Stimulated activated CD8-positive, alpha-beta memory T cell treated with anti-CD3 and anti-CD28 coated beads, Interleukin-15, amount 100 ng/mL, for 1 hour (primary cell): ENCODE results near the gene SLC25A26.
"Not testable (repeated sequence)": the region's sequence is repeated elsewhere in the genome, so short reads cannot be mapped to it uniquely, and the experiment has no call there.

Experiments used
- DNase-seq: peaks from one replicate; pipeline ENCODE4 v3.0.0-alpha.2; 2020; ENCODE audit warnings: low read depth

The SLC25A26 gene

GRCh38 chr3:66411474-66411873 is 190.7 kb downstream of the SLC25A26 start:
- no peak for DNase-seq

DNA sequence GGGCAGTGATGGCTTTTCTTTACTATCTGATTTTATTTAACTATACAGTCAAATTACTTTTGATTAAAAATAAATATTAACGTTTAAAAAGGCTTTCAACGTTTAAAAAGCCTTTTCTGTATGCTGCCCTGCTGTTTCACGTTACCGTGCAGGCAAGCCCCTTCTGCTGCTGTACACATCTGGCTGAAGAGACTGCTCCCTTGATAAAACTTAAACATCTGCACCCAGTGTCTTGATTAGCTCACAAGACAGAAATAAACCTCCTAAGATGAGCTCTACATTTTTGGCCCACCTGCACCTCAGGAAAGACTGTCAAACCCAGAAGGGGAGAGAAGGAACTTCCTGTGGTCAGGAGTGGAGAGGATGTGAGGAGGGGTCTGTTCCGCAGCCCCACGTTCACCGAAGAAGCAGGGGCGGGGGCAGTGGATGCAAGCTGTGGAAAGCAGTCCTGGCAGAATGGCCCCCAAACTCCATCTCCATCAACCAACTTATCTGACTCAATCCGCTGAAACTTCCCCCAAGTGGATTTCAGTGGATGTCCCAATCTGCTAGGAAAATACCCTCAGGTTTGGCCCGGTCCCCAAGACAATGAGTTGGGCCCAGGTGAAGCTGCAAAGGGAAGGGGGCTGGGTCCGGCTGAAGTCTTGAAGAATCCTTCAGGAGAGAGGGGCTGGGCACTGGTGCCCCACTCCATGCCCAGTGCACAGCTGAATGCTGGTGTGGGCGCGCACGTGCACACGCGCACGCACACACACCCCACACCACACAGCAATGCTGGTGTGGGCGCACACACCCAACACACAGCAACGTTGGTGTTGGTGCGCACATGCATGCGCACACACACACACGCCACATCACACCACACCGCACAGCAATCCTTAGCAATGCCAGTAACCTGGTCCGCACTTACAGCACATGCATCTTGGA is 191.4 kb downstream of the SLC25A26 start:
- no peak for DNase-seq

DNA sequence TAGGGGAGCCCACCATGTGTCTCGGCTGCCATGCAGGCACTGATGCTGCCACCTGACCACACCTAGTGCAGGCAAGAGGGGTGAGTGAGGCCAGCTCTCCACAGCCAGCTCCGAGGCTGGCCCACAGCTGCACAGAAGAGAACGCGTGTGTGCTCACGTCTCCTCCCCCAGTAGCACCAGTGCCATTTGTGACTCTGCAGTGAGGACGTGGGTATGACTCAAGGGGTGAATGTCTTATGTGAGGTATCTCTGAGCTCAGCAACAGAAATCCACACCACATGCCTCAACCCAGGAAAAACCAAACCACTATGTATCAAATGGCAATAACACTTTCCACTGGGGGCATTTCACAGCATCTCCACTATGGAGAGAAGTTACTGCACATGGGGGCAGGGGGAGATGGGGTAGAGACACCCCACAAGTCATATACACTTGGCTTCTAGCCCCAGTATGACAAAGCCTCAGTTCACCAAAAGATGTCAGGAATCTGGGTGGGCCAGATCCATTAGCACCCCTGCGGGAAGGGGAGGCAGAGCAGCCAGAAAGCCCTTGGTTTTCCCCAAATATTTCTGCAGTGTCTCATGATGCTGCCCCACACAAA is 192.4 kb downstream of the SLC25A26 start:
- no peak for DNase-seq

- no peak for DNase-seq
Measured at GRCh38 chr3:66414846-66415245, 194.0 kb downstream of the SLC25A26 start.

DNA sequence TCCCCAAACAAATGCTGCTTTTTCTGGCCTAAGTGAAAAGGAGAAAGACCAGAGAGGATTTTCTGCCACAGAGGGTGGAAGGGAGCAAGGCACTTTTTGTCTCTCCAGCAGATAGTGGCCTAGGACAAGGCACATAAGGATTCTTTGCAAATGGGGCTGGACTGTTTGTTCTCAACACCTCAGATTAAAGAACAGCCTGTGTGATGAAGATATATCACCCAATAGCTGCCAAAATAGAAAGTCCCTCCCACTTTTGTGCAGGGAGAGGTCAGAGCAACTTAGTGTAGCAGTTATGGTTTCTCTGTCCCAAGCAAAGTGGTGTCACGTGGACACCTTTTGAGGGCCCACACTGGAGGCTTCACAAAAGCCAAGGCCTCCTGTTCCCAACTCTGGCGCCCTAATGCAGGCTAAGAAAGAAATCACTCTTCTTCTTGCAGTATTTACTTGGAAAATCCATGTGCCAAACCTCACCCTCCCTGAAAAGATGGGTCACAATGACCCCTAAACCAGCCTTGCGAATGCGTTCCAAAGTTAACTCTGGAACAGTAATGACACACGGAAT is 195.1 kb downstream of the SLC25A26 start:
- DNase-seq = no peak

DNA sequence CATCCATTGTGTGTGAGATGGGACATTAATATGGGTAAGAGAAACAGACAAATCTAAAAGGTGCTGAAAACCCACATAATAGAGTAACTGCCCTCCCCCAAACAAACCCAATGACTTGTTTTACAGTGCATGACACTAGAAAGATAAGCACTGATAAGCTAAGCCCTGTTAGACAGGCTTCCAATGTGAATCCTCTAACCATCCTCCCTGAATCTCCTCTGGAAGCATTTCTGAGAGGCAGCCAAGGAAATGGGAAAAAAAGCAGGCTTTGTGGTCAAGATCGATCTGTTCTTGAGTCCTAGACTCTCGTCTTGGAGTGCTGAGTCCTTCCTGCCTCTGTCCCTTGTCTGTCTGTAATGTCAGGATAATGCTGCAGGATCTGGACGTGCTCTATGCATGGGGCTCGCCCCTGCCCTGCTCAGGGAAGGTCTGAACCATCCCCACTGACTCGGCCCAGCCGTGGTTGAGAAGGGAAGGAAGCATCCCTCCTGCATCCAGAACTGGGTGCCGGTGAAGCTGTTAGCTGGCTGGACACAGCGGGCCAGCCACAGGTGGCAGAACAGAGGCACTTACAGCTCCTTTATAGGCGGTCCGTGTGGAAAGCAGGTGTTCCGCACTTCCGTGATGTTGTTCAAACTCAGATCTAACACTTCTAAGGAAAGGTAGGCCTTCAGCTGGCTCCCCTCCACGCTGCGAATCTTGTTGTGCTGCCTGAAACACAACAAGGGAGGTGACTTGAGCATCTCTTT is 195.9 kb downstream of the SLC25A26 start:
- DNase-seq = no peak

- no peak for DNase-seq
Measured at GRCh38 chr3:66418475-66418931, 197.7 kb downstream of the SLC25A26 start.

DNA sequence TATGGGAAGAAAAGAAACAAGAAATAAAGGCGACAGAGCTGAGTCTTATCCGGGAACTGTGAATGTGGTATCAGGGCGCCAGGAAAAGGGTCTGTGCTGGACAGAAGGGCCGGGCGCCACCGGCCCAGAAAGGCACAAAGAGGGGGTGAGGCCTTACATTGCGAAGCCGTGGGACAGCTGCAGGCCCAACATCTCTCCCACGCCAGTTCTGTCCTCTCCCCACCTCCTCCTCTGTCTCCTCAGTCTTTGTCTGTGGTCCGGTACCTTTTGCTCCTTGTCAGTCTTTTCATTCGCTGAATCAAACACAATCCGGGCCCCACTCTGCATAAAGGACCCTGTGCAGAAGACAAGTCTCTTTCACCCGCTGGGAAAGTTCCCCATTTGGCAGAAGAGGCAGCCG is 198.2 kb downstream of the SLC25A26 start:
- DNase-seq = no peak

DNA sequence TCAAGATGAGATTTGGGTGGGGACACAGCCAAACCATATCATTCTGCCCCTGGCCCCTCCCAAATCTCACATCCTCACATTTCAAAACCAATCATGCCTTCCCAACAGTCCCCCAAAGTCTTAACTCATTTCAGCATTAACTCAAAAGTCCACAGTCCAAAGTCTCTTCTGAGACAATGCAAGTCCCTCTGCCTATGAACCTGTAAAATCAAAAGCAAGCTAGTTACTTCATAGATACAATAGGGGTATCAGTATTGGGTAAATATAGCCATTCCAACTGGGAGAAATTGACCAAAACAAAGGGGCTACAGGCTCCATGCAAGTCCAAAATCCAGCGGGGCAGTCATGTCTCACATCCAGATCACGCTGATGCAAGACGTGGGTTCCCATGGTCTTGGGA is 200.3 kb downstream of the SLC25A26 start:
- not testable (repeated sequence) for DNase-seq

DNA sequence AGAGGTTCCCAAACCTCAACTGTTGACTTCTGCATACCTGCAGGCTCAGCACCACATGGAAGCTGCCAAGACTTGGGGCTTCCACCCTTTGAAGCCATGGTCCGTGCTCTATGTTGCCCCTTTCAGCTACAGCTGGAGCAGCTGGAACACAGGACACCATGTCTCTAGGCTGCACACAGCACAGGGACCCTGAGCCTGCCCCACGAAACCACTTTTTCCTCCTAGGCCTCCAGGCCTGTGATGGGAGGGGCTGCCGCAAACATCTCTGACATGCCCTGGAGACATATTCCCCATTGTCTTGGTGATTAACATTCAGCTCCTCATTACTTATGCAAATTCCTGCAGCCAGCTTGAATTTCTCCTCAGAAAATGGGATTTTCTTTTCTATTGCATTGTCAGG is 201.1 kb downstream of the SLC25A26 start:
- not testable (repeated sequence) for DNase-seq

DNA sequence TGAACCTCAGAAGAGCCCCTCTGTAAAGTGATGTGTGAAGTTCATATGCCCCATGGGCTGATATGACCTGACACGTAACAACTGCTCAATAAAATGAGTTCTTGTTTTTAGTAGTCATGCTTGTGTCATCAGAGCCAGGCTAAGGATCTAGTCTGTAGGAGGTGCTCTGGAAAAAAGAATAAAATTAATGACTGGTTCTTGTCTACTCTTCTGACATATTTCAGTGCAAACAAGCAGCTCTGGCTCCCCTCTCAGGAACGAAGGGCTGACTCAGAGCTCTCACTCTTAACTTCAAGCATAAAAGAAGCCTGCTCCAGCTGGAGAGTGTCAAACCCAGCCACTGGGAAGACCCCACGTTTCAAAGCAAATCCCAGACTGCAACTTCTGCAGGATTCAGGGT is 203.0 kb downstream of the SLC25A26 start:
- DNase-seq = no peak

GRCh38 chr3:66425032-66425431 is 204.2 kb downstream of the SLC25A26 start:
- no peak for DNase-seq

DNA sequence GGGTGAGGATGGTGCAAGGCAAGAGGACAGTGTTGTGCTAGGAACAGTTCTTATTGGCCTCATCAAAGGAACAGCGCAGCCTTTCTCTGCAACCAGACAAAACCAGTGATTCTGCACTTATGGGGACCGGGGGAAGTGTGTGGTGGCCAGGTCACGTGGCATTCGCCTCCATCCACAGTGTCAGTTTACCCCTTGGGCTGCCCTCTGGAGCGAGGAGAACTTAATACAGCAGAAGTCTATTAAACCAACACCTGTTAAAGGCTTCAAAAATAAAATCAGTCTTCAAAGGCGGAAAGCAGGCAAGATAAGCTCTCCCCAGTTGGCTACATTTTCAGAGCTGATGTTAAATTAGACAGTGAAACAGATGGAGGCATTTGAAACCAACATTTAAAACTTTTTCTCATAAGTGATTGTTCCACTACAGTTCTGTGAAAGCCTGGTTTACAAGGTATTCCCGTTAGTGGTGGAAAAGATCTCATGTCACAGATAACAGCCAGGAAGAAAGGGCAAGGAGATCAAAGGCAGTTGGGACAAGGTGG is 204.8 kb downstream of the SLC25A26 start:
- DNase-seq = no peak

DNA sequence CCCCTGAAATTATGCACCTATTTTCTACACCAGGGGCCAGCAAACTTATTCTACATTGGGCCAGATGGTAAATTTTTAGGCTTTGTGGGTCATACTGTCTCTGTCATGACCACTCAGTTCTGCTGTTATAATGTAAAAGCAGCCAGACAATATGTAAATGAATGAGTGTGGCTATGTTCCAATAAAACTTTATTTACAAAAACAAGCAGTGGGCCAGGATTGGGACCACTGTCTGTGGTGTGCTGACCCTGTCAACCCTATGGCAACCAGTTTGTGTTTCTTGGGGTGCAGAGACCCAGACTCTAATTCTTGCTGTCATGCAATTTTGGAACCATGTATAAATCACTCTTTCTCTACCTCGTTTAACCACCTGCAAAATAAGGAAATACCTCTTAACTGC is 205.3 kb downstream of the SLC25A26 start:
- no peak for DNase-seq

DNA sequence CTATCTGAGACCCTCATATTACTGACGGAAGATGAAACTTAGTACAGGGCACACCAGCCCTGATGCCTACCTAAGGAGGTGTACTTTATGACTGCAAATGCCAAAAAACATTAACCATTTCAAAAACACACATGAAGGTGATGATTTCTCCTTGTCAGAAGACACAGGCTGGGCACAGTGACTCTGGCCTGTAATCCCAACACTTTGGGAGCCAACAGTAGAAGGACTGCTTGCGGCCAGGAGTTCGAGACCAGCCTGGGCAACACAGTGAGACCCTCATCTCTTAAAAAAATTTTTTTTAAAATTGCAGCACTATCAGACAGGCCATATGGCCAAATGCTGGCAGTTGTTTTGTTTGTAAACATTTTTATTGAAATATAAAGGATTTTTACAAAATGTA is 206.6 kb downstream of the SLC25A26 start:
- no peak for DNase-seq

GRCh38 chr3:66427951-66428474 is 207.2 kb downstream of the SLC25A26 start:
- no peak for DNase-seq
